Keratinocyte (primary cell): ENCODE data around the gene NATD1.

Experiments used
- CTCF ChIP-seq, 3 experiments: IDR thresholded peaks in 1 of 3; conservative IDR thresholded peaks in 1 of 3; optimal IDR thresholded peaks in 1 of 3; 2 replicates in 2 of 3; 3 replicates in 1 of 3; pipeline versions ENCODE3 to v1.5.1; 2011; ENCODE audit warnings: low read length in 3 of 3, mild to moderate bottlenecking in 3 of 3, moderate library complexity in 2 of 3, control low read depth in 1 of 3, inconsistent platforms in 1 of 3; ENCODE audit not compliant: insufficient read depth in 2 of 3; ENCODE audit errors: extremely low read depth in 1 of 3
- EZH2 ChIP-seq: IDR thresholded peaks from one replicate; pipeline ENCODE4 v1.6.1; 2012; ENCODE audit warnings: inconsistent platforms, mild to moderate bottlenecking, low read length, moderate library complexity

DNA sequence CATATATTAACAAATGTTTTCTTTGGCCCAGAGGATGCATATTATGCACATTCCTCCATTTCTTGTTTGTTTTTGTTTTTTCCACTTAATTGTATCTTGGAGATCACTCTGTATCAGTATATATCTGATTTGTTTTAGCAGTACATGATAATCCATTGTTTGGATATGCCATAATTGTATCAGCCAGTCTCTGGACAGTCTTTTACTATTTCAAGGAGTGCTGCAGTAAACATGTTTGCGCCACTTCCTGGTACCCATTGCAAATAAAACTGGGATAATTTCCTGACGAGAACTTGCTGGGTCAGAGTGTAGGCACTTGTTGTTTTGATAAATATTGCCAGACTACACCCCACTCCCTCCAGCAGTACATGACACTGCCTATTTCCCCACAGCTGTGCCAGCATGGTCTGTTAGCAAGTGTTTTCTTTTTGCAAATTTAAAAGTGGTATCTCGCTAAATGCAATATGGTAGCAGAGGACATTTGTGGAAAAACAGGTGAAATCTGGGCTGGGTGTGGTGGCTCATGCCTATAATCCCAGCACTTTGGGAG, 34.3 kb downstream of the NATD1 start:
- TF ChIP-seq CTCF (optimal IDR thresholded peaks at IDR 0.05 in 1 of 3, IDR thresholded peaks at IDR 0.05 in 1 of 3, conservative IDR thresholded peaks at IDR 0.05 in 1 of 3; ENCODE audit: extremely low read depth in 1 of 3, insufficient read depth in 2 of 3, low read length in 3 of 3) (no peak), EZH2 (no peak)
